ENCODE results near the gene SLC9A3. TPM values are rescaled to one million over a fixed set of nuclear protein-coding genes. Genes with fewer than 3 reads are reported as not detected.

Gene SLC9A3
- total RNA-seq, 4 donors from 2014 or later, result 0.29 to 3.9 (median 2.6) TPM

DNA sequence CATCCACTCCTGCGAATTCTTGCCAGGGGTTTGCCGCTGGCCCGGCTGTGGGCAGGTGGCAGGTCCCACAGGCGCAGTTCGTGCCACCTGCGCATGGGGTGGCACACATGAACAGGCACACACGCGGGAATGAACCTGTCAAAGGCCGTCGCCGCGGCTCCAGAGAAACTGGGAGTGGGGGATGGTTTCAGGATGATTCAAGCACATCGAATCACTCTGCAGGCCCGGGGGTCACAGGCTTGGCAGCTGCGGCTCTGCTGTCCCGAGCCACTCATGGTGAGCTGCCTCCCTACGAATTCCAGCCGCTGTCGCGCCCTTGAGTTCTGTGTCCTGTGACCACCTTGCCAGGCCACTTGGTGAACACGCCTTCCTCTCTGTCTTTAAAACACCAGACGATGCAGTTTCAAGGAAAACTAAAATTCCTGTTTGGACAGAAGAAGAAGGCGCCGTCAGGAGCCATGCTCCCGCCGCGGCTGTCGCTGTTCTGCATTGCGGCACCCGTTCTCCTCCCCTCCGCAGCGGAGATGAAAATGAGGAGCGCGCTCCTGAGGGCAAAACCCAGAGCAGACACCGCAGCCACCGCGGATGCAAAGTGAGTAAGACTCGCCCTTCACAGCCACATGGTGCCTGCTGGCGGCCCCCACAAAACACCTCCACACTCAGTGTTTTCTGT is 96.7 kb downstream of the SLC9A3 start:
- DNase-seq, result no peak
- intact Hi-C loops (cut with DNase I; ENCODE audit: low total_unique reads), result no loop called here
- H3K36me3 ChIP-seq, result no peaks in the 10 kb centered on the region
- H3K27ac ChIP-seq, result no peak overlapping the region
- no peaks in the 10 kb centered on the region for H3K9me3 ChIP-seq
- H3K27me3 ChIP-seq, result no peaks in the 10 kb centered on the region
- H3K4me3 ChIP-seq, result no peak overlapping the region
- no peak for TF ChIP-seq POLR2A (IDR thresholded peaks at IDR 0.05)
- TF ChIP-seq, protein P1, sequence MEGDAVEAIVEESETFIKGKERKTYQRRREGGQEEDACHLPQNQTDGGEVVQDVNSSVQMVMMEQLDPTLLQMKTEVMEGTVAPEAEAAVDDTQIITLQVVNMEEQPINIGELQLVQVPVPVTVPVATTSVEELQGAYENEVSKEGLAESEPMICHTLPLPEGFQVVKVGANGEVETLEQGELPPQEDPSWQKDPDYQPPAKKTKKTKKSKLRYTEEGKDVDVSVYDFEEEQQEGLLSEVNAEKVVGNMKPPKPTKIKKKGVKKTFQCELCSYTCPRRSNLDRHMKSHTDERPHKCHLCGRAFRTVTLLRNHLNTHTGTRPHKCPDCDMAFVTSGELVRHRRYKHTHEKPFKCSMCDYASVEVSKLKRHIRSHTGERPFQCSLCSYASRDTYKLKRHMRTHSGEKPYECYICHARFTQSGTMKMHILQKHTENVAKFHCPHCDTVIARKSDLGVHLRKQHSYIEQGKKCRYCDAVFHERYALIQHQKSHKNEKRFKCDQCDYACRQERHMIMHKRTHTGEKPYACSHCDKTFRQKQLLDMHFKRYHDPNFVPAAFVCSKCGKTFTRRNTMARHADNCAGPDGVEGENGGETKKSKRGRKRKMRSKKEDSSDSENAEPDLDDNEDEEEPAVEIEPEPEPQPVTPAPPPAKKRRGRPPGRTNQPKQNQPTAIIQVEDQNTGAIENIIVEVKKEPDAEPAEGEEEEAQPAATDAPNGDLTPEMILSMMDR (IDR thresholded peaks at IDR 0.05), result no peak
- no peaks in the 10 kb centered on the region for H3K4me1 ChIP-seq

GRCh38 chr5:426392-426976 is 97.8 kb downstream of the SLC9A3 start:
- DNase-seq, result no peak
- Histone ChIP-seq H3K4me1 (no peaks in the 10 kb centered on the region), H3K36me3 (no peaks in the 10 kb centered on the region), H3K27ac (no peak overlapping the region), H3K27me3 (no peaks in the 10 kb centered on the region), H3K4me3 (no peak overlapping the region), H3K9me3 (no peaks in the 10 kb centered on the region)
- intact Hi-C loops (cut with DNase I; ENCODE audit: low total_unique reads), result no loop called here
- no peak for TF ChIP-seq POLR2A (IDR thresholded peaks at IDR 0.05)
- TF ChIP-seq, protein P1 (IDR thresholded peaks at IDR 0.05), result no peak

GRCh38 chr5:425714-426113 is 98.5 kb downstream of the SLC9A3 start:
- no peak overlapping the region for H3K27ac ChIP-seq
- intact Hi-C loops (cut with DNase I; ENCODE audit: low total_unique reads), result no loop called here
- no peak for TF ChIP-seq POLR2A (IDR thresholded peaks at IDR 0.05)
- TF ChIP-seq, protein P1 (IDR thresholded peaks at IDR 0.05), result no peak
- no peaks in the 10 kb centered on the region for H3K27me3 ChIP-seq
- no peak for DNase-seq
- H3K4me3 ChIP-seq, result no peak overlapping the region
- no peaks in the 10 kb centered on the region for H3K4me1 ChIP-seq
- H3K9me3 ChIP-seq, result no peaks in the 10 kb centered on the region
- no peaks in the 10 kb centered on the region for H3K36me3 ChIP-seq

DNA sequence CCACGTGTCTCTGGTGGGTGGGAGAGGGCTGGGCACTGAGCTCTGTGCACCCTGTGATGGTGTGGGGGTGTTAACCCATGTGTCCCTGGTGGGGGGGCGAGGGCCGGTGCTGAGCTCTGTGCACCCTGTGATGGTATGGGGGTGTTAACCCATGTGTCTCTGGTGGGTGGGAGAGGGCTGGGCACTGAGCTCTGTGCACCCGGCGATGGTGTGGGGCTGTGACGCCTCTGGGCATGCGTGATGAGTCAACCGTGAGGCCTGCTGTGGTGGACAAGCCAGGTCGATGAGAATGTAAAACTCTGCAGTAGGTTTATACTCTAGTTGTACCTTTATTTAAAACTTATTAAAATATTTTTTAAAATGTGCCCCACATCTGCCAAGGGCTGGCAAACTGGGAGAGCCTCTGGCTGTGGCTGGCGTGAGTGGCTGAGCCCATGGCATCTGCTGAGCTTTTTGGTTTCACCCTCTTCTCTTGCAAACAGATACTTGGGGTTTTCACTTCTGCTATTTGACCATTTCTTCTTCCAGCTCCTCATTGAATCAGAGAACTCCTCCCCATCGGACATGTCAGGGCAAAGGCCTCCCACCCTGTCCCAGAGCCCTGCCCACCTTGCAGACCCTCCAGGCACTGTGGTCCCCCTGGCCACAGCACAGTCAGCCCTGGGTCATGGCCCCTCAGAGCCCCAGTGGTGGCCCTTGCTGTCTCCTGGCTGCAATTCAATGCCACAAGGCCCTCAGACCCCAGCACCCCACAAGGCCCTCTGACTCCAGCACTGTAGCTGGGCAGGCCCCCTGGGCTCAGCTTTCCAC is 99.7 kb downstream of the SLC9A3 start:
- H3K4me1 ChIP-seq, result no peaks in the 10 kb centered on the region
- DNase-seq, result no peak
- intact Hi-C loops (cut with DNase I; ENCODE audit: low total_unique reads), result no loop called here

More for the DNA sequence above, 99.7 kb downstream of the SLC9A3 start:
- Histone ChIP-seq H3K27ac (no peak overlapping the region), H3K36me3 (no peaks in the 10 kb centered on the region), H3K9me3 (no peaks in the 10 kb centered on the region), H3K4me3 (no peak overlapping the region), H3K27me3 (no peaks in the 10 kb centered on the region)
- TF ChIP-seq, protein P1 (IDR thresholded peaks at IDR 0.05), result no peak
- TF ChIP-seq POLR2A (IDR thresholded peaks at IDR 0.05), result no peak

Measured in uterus (tissue), 4 donors.